GM21526 (cell line): ENCODE results near the gene NDUFB10.

Source experiments
- ATAC-seq: cut with Tn5 transposase; IDR thresholded peaks from one replicate; pipeline ENCODE4 v1.9.1; 2021; ENCODE audit warnings: moderate library complexity; ENCODE audit not compliant: unreplicated experiment, low FRiP score

The NDUFB10 gene

DNA sequence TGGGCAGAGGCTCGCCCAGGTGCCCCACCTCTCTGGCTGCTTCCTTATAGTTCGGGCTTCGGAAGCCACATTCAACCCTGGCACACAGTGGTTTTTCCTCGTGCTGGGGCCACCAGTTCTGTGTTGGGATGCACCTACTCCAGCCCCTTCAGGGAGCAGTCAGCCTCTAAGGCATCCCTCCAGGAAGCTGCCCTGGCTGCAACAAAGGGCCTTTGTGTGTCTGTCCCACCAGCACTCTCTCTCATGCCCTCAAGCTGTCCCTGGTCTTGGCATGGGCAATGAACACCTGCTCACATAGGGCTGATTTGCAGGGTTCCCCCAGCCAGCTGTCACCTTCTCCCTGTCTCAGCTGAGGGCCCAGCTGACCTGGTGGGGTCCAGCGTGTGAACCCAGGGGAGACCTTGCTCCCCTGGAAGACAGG lies 22.7 kb downstream of the NDUFB10 start:
- ATAC-seq: no peak

DNA sequence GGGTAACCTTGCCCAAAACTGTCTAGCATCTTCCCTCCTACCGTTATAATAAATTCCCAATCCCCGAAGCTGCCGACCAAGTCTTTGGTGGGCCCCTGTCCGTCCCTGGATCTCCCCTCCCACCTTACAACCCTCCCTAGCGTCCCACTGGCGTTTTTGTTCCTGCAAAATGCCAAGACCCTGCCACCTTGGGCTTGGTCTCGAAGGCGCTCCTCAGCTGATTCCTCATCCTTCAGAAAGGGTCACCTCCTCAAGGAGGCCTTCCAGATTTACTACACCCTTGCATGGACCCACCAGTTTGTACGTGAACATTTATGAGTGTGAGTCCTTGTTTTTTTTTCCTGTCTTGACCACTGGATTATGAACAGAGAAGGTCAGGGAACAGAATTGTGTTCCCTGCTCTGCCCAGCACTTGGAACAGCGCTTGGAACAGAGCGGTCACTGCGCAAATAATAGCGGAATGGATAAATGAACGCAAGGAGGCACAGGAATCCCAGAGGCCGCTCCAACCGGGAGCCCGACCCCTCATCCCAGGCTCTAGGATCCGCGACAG lies 23.7 kb downstream of the NDUFB10 start:
- no peak for ATAC-seq

DNA sequence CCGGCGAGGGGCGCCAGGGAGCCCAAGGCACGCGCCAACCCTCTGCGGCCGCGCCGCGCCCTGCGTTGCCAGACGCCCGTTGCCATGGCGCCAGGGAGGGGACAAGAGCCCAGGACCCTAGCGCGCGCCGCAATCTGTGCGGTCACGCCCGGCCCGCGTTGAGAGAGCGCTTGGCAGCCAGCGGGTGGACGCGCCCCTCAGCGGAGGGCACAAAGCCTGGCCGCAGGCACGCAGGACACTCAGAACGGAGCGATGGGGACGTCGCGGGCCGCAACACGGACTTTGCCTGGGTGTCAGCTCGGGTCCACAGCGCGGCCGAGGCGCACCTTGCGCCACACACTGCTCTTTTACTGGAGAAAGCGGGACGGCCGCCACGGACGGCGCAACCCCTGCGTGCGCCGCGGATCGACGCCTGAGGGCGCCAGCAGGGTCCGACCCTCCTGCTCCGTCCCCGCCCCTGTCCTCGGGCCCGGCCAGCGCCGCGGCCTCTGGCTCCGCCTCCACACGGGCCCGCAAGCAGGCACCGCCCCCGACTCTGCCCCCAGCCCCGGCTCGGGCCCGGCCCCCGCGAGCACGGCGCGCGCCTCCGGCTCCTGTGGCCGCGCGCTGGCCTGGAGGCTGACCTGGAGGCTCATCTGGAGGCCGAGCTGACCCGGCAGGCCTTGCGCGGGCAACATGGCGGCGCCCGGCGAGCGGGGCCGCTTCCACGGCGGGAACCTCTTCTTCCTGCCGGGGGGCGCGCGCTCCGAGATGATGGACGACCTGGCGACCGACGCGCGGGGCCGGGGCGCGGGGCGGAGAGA lies 24.4 kb downstream of the NDUFB10 start, which contains the start of gene GFER:
TSS of gene GFER (plus strand) at position 650 of the 803 bp plus-strand sequence. CDS start at position 676, 26 bp downstream.
- peak; percentile 54 for ATAC-seq

DNA sequence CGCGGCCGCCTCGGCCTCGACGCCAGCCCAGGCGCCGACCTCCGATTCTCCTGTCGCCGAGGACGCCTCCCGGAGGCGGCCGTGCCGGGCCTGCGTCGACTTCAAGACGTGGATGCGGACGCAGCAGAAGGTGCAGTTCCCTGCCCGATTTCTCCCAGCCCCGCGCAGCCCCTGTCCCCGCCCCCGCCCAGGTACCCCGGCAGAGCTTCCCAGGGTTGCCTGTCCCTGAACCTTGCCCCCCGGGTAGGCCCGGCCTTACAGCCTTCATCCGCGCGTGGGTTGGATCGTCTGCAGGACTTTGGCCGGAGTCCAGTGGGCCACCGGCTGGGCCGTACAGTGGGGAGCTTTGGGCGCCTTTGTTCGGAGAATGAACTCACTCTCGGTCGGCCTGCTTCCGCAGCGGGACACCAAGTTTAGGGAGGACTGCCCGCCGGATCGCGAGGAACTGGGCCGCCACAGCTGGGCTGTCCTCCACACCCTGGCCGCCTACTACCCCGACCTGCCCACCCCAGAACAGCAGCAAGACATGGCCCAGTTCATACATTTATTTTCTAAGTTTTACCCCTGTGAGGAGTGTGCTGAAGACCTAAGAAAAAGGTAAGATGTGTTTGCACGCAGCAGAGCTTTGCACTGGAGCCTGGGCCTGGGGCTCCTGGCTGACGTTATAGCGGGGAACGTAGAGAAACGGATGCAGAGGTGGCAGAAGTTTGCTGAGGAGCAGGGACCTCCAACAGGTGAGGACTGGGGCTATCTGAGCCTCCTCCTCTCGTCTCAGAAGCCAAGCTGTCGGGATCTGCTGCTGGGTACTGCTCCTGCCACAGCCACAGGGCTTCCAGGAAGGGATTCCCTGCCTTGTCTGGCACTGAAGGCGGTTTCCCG lies 25.2 kb downstream of the NDUFB10 start:
- ATAC-seq: no peak

DNA sequence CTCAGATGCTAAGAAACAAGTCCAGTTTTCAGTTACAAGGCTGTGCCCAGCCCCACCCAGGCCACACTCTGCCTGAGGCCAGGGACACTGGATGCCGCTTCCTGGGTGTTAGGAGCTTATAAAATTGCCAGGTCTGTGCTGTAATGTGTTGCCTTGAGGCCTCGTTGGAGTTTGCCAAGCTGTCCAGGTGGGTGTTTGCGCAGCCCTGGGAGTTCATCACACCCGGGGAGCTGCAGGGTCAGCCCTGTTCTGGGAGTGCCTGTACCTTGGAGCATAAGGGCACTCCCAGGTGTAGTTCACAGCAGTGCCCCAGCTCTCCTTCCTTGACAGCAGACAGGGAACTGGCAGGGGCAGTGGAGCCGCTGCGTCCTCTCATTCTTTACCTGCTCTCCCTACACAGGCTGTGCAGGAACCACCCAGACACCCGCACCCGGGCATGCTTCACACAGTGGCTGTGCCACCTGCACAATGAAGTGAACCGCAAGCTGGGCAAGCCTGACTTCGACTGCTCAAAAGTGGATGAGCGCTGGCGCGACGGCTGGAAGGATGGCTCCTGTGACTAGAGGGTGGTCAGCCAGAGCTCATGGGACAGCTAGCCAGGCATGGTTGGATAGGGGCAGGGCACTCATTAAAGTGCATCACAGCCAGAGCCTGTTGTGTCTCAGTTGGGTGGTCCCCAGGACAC lies 26.3 kb downstream of the NDUFB10 start:
- no peak for ATAC-seq

DNA sequence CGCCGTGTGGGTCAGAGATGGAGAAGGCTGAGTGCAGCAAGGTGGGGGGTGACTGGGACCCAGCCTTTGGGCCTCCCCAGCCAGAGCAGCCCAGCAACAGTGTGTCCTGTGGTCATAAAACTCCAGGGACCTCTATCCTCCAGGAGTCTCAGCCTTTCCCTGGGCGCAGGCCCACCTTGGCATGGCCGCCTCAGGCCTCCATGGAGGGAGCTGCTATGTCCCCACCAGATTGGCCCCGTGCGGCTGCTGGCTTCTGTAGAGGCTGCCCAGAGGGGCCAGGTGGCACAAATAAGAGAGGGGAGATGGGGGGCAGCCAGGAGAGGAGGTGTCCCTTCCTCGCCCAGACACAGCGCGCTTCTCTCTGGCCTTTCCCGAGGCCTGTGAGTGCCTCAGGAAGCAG lies 27.9 kb downstream of the NDUFB10 start:
- ATAC-seq: no peak

DNA sequence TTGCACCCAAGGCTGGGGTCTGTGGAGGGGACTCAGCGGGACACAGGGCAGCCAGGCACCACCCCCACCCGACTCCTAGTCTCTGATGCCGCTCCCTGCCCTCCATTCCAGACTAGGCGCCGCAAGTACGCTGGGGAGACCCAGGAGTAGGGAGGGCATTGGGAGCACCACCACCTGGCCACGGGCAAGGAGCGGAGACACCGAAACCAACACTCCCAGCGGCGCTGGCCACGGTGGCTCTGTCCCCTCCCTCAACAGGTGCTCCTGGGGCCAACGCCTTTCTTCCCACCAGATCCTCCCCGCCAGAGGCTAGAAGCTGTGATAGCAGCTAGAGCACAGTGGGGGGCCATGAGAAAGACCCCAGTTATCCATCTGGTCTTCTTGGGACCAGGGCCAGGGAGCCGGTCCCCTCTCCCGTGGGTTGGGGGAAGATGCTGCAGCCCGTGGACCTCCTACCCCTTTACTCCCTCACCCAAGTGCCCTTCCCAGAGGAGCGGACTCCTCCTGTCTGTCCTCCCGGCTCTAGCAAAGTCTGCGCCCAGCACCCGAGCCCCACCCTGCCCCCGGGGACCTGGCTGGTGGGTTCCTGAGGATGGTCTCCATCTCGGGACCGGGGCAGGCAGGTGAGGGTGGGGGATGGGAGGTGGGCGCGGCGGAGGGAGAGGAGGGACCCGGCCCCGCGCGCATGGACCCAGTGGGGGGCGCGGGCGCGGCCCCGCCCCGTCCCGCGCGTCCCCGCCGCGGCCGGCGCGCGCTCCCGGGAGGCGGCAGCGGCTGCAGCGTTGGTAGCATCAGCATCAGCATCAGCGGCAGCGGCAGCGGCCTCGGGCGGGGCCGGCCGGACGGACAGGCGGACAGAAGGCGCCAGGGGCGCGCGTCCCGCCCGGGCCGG lies 30.1 kb downstream of the NDUFB10 start, which contains the start of gene SYNGR3:
TSS of gene SYNGR3 (plus strand) at position 762 of the 892 bp plus-strand sequence. CDS start 133 bp downstream, outside the sequence.
- no peak for ATAC-seq

DNA sequence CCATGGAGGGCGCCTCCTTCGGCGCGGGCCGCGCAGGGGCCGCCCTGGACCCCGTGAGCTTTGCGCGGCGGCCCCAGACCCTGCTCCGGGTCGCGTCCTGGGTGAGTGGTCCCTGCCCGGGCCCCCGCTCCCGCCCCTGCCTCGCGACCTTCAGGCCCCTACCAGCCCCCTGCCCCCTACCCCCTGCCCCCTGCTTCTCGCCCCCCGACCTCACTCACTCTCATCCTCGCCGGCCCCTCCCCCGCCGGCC lies 30.7 kb downstream of the NDUFB10 start:
- ATAC-seq: no peak

DNA sequence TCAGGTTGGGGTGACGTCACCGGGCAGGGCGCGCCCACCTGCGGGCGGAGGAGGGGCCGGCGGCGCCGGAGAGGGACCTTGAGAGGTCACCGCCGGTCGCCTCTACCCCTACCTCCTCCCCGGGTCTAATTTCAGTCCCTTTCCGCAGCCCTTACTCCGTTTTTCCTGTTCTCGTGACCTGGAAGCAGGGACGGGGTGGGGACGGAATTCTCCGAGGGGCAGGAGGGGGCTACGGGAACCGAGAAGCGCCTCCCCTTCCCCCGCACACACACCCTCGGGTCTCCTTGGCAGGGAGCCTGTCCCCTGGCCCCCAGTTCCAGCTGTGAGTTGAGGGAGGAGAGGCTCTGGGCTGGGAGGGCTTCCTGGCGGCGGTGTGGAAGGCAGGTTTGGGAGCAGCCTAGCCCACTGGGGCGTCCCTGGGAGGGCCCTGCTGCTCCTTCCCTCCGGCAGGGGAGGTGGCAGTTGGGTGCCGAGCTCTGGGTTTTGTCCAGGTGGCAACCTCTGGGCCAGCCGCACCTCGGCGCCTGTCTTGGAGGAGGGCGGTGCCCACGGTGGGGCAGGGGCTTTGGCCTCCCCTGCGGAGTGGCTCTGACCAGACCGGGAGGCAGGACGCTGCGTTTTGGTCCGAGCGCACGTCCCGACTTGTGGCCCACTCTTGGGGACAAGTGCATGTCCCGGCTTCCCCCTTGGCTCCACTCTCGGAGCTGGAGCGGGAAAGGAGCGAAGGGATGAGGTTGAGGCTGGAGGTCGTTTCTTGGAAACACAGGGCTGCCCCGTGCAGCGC lies 31.2 kb downstream of the NDUFB10 start:
- no peak for ATAC-seq

DNA sequence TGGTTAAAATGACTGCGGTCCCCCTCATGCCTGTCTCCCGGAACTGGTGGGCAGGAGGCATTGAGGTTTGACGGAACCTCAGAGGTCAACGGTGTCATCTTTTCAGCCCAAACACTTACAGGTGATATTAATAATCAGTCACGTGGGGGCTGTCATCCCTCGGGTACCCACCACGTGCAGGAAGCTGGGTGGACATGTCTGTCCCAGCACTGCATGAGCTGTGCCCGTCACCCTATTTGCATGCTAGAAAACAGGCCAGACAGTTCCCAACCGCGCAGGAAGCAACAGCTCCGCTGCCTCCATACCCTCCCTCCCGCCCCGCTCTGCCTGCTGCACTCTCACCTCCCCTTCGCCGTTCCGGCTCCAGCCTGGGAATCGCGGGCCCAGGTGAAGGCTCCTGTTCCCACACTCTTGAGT lies 31.8 kb downstream of the NDUFB10 start:
- ATAC-seq: no peak

DNA sequence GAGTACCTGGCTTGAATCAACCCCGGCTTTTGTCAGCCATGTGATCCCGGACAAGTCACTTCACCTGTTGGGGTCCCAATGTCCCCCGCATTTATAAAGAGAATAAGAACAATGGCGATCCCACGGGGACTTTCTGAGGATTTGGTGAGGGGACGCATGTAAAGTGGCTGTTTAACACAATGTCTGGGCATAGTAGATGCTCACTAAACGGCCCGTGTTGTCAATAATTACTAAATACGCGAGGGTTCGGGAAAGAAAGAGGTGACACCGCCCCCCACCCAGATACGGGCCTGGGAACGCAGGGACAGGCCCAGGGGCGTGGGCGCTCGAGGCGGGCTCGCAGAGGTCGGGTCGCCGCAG lies 32.2 kb downstream of the NDUFB10 start:
- ATAC-seq: no peak

DNA sequence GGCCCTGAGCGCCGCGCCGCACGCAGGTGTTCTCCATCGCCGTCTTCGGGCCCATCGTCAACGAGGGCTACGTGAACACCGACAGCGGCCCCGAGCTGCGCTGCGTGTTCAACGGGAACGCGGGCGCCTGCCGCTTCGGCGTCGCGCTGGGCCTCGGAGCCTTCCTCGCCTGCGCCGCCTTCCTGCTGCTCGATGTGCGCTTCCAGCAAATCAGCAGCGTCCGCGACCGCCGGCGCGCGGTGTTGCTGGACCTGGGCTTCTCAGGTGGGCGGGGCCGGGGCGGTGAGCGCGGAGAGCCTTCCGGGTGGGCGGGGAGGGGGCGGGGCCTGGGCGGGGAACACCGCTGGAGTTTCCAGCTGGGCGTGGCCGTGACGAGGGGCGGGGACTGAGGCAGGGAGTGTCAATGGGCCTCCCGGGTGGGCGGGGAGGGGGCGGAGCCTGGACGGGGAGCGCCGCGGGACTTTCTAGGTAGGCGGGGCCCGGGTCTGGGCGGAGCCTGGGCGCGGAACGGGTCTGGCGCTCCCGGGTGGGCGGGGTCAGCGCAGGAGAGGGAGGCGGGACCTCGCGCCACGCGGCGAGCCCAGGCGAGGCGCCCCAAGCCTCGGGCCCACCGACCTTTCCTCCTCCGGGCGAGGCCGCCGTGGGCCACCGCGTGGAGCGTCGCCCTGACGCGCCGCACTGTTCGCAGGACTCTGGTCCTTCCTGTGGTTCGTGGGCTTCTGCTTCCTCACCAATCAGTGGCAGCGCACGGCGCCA lies 32.8 kb downstream of the NDUFB10 start:
- ATAC-seq: peak; percentile 39

DNA sequence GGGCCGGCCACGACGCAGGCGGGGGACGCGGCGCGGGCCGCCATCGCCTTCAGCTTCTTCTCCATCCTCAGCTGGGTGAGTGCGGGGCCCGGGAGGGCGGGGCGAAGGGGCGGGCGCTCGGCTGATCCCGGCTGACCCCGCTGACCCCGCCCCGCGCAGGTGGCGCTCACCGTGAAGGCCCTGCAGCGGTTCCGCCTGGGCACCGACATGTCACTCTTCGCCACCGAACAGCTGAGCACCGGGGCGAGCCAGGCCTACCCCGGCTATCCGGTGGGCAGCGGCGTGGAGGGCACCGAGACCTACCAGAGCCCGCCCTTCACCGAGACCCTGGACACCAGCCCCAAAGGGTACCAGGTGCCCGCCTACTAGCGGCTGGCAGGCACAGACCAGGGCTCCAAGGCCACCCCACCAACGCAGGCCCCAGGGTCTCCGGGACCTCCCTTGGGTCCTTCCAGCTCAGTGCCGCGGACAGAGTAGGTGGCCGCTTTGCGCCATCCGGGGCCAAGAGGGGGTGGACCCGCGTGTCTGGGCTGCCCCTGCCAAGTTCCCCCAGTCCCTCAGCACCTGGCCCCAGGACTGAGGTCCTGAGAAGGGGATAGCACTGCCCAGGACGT lies 33.5 kb downstream of the NDUFB10 start:
- no peak for ATAC-seq

DNA sequence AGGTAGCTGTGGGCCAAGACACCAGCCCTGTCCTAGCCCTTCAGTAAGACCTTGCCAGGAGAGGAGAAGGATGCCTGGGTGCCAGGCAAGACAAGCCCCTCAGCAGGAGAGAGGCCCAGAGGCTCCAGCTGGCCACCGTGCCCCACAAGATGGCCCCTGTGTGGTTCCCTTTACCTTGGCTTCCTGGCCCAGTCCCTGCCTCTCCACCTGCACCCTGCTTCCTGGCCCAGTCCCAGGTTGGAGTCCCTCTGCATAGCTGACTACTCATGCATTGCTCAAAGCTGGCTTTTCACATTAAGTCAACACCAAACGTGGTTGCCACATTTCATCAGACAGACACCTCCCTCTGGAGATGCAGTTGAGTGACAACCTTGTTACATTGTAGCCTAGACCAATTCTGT lies 34.4 kb downstream of the NDUFB10 start:
- ATAC-seq: no peak

DNA sequence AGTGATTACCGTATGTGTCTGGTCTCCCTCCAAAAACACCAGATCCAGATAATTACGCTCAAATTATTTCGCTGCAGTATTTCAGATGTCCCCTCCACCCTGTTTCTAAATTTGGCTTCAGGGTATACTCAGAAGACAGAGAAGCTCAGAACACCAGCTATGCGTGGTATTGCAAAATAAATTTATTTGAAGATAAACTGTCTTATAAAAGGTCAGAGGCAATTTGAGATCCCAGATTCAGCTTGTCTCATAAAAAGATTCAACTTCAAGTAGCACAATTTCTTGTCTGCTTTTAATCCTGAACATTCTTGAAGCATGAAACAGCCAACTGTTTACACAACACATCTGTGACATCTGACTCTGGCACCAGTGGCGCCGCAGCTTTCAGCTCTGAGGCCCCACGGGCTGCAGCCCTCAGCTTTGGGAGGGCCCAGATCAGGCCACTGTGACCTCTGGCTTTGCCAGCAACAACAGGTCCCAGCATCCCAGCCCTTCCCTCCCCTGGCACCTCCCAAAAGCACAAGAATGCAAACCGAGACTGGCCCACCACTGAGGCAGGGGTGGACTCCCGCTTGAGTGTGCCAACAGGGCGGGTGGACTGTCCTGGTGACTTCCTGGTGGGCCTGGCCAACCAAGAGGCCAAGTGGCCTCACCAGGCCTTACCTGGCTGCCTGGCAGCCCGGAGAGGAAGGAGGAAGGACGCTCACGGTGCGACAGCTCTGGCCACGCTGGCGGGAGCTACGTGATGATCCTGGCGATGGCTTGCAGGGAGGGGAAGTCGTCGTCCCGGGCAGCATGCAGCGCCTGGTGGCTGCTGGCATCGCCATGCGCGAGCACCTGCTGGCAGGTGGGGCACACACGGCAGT lies 38.4 kb downstream of the NDUFB10 start:
- no peak for ATAC-seq

DNA sequence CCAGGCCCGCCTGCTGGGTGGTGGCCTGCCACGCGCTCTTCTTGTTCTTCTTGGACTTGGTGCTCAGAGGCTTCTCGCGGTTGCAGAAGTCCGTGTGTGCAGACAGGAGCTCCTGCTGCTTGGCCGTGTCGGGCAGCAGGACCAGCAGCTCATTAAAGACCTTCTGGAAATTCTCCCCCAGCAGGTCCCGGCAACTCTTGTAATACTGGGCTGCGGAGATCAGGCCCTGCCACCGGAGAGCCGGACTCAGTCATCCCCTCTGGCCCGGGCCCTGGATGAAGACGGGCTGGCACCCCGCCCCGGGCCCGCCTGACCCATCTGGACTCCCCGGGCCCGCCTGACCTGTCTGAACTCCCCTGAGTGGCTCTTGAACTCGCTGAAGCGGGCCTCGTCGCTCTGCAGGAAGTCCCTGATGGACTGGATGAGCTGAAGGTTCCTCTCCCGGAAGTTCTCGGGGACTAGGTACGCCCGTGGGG lies 39.1 kb downstream of the NDUFB10 start:
- no peak for ATAC-seq
